Fibroblast of peridontal ligament (primary cell): ENCODE data around the gene FXYD4.
"Not testable (repeated sequence)": the region's sequence is repeated elsewhere in the genome, so short reads cannot be mapped to it uniquely, and the experiment has no call there.

Experiments used
- DNase-seq: peaks from one replicate; pipeline ENCODE4 v3.0.0-alpha.2; 2010; ENCODE audit errors: extremely low read depth

Gene FXYD4, protein sequence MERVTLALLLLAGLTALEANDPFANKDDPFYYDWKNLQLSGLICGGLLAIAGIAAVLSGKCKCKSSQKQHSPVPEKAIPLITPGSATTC

DNA sequence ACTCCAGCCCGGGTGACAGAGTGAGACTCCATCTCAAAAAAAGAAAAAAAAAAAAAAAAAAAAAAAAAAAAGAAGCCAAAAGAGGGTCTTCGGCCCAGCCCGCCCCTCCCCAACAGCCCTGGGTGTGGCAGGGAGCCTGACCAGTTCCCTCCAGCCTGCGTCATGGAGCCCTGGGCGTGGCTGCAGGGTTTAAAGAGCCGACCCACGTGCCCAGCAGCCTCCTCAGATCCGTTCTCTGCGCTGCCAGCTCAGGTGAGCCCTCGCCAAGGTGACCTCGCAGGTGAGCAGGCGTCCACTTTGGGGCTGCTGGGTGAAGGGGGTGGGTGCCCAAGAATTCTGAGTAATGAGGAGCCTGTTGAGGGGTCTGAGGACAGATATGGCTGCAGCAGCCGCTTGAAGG is at the start of gene FXYD4:
FXYD4 (plus strand) TSS at position 219 of the 400 bp plus-strand sequence. CDS start 2,111 bp downstream, outside the sequence.
- no peak for DNase-seq

DNA sequence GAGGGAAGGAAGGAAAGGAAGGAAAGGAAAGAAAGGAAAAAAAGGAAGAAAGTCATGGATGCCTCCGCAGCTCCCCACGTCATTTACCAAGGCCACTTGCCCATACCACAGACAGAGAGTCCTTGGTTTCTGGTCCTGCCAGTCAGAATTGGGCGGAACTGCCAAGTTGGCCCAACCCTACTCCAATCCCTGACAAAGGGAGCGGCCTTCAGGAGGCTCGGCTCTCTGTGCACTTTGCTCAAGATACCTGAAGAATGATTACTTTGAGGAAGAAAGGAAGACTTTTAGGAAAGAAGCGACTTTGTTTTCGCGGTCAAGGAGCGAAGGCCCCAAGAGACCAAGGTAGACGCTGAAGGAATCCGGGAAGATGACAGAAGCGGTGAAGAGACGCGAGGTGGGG is 49.1 kb upstream of the FXYD4 start:
- no peak for DNase-seq

DNA sequence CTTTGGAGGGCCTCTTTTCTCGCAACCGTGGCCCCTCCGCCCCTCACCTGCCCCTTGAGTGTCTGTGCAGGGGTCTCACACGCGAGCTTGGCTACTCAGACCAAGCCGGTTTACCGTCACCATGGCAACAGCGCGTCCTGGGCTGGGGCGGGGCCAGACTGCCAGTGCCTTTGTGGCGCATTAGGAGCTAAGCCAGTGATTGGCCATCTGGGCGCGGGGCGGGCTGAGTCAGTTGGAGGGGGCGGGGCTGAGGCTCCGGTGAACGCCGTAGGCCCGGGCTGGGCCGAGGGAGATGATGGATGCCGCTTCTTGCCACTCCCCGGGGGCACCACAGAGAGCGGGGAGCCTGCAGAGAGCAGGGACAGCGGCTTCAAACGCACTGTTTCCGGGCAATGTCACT is 48.7 kb upstream of the FXYD4 start:
- peak; percentile 37 for DNase-seq

DNA sequence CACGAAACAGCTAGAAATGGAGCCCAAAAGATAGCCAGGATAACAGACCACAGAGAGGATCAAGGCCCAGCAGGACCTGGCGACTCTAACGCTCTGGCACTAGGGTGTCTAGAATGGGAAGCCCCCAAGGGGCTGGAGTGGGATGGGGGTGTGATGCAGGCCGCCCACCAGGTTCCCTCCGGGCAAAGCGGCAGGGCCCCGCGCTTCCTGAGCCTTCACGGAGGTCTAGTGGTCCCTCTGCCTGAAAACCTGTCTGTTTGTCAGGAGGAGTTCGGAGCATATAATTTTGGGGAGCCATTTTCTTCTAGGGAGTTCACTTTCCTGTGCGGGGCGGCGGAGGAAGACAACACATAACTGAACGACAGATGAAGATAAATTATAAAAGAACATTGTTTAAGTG is 48.2 kb upstream of the FXYD4 start:
- no peak for DNase-seq

DNA sequence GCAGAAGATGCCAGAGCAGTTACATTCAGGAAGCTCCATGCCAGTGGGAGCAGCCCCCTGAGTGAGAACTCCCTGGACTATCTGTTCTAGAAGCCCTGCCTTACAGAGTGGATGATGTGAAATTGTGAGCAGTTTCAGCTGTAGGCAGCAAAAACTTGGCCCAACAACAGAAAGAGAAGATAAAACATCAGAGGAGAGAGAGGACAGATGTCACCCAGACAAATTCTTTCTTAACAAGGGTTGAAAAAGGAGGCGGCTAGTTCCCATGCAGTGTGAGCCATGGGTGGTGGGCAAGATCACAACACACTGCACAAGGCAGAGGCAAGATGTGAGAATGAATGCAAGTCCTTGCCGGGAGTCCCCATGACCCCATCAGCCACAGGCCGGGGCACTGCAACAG is 46.6 kb upstream of the FXYD4 start:
- no peak for DNase-seq

DNA sequence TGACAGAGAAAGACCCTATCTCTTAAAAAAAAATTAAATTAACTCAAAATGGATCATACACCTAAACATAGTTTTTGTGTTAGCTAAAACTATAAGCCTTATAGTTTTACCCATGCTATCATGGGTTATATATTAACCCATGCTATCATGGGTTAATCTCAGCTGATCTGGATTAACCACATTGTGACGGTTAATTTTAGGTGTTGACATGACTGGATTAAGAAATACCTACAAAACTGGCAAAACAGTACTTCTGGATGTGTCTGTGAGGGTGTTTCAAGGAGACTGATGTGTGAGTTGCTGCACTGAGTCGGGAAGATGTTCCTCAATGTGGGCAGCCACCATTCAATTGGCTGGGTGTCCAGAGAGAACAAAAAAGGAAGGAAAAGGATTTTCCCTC is 44.3 kb upstream of the FXYD4 start:
- DNase-seq = no peak

DNA sequence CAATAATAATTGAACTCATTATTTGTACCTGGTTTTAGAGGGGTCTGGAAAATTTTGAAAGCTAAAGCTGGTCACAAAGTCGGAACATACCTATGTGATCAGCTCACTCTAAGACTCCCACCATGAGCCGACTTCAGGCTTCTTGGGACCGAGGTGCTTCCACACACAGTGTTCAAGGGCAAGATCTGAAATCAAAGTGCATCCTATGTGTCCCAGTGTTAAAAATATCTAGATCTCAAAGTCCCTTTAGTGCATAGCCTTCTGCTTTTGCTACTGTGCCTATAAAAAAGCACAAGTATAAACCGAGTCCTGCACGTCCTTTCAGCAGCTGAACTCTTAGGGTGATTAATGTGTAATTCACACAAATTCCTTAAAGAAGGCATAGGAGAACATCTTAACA is 43.5 kb upstream of the FXYD4 start:
- DNase-seq = no peak

DNA sequence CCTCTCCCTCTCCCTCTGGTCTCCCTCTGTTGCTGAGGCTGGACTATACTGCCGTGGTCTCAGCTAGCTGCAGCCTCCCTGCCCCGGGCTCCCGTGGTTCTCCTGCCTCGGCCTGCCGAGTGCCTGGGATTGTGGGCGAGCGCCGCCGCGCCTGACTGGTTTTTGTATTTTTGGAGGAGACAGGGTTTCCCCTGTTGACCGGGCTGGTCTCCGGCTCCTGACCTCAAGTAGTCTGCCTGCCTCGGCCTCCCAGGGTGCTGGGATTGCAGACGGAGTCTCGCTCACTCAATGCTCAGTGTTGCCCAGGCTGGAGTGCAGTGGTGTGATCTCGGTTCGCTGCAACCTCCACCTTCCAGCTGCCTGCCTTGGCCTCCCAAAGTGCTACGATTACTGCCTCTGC is 42.6 kb upstream of the FXYD4 start:
- not testable (repeated sequence) for DNase-seq

DNA sequence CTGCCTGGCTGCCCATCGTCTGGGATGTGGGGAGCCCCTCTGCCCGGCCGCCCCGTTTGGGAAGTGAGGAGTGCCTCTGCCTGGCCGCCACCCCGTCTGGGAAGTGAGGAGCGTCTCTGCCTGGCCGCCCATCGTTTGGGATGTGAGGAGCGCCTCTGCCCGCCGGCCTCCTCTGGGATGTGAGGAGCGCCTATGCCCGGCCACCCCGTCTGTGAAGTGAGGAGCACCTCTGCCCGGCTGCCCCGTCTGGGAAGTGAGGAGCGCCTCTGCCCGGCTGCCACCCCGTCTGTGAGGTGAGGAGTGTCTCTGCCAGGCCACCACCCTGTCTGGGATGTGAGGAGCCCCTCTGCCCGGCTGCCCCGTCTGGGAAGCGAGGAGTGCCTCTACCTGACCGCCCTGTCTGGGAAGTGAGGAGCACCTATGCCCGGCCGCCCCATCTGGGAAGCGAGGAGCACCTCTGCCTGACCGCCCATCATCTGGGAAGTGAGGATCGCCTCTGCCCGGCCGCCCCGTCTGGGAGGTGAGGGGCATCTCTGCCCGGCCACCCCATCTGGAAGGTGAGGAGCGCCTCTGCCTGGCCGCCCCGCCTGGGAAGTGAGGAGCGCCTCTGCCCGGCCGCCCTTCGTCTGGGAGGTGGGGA is 42.1 kb upstream of the FXYD4 start:
- DNase-seq = not testable (repeated sequence)

DNA sequence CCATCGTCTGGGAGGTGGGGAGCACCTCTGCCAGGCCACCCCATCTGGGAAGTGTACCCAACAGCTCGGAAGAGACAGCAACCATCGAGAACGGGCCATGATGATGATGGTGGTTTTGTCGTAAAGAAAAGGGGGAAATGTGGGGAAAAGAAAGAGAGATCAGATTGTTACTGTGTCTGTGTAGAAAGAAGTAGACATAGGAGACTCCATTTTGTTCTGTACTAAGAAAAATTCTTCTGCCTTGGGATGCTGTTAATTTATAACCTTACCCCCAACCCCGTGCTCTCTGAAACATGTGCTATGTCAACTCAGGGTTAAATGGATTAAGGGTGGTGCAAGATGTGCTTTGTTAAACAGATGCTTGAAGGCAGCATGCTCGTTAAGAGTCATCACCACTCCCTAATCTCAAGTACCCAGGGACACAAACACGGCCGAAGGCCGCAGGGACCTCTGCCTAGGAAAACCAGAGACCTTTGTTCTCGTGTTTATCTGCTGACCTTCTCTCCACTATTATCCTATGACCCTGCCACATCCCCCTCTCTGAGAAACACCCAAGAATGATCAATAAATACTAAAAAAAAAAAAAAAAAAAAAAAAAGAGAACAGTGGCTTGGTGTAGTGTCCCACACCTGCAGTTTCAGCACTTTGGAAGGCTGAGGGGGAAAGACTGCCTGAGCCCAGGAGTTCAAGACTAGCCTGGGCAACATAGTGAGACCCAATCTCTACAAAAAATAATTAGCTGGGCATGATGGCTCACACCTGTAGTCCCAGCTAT is 41.2 kb upstream of the FXYD4 start:
- not testable (repeated sequence) for DNase-seq

DNA sequence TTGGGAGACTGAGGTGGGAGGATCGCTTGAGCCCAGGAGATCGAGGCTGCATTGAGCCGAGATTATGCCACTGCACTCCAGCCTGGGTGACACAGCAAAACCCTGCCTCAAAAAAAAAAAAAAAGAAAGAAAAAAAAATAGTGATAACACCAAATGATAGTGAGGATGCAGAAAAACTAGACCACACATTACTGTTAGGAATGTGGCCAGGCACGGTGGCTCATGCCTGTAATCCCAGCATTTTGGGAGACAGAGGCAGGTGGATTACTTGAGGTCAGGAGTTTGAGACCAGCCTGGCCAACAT is 40.7 kb upstream of the FXYD4 start:
- not testable (repeated sequence) for DNase-seq

DNA sequence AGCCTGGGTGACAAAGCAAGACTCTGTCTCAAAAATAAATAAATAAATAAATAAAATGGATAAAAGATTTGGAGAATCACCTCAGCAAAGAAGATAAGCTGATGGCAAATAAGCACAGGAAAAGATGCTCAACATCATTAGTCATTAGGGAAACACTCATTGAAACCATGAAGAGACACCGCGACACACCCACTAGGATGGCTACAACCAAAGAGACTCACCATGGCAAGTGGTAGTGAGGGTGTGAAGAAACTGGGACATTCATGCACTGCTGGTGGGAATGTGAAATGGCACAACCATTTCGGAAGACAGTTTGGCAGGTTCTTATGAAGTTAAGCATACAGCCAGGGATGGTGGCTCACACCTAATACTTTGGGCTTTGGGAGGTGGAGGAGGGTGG is 37.8 kb upstream of the FXYD4 start:
- no peak for DNase-seq

DNA sequence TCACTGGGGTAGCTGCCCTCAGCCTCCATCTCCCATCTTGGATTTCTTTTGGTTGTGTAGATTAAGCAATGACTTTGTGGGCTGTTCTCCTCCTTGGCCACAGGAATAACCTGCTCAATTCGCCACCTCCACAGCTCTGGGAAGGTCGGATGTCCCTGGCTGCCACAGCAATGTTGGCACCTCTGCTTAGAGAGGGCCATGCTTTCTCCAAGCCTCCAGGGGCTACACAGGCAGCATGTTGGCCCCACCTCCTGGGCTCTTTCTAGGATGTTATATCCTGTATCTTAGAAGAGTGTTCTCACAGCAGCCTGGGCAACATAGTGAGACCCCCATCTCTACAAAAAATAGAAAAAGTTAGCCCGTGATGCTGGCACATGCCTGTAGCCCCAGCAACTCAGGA is 35.4 kb upstream of the FXYD4 start:
- DNase-seq = no peak

DNA sequence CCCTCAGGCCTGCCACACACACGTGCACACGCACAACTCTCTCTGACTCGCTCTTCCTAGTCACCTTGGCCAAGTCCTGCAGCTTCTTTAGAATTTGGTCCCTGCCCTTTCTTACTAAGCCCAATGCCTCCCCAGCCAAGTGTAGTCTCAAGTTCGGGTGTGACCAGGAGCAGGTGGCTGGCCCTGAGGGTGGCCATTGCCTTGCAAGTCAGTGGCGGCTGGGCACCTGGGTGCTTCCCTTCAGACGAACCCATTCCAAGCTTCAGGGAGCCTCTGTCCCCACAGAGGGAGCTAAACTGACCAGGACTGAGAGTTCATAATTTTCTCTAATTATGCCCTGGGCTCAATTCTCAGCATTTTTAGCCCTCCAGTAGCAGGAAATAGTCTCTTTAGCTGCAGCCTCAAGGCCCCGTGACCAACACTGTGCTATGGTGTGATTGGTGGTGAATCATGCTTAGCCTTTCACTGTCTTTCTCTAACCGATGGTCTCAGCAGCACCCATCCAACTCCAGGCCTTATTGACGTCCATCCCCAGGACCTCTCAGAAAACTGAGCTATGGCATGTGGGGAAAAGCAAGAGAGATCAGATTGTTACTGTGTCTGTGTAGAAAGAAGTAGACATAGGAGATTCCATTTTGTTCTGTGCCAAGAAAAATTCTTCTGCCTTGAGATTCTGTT is 34.7 kb upstream of the FXYD4 start:
- no peak for DNase-seq

DNA sequence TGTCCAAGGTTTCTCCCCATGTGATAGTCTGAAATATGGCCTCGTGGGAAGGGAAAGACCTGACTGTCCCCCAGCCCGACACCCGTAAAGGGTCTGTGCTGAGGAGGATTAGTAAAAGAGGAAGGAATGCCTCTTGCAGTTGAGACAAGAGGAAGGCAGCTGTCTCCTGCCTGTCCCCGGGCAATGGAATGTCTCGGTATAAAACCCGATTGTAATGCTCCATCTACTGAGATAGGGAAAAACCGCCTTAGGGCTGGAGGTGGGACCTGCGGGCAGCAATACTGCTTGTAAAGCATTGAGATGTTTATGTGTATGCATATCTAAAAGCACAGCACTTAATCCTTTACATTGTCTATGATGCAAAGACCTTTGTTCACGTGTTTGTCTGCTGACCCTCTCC is 33.9 kb upstream of the FXYD4 start:
- not testable (repeated sequence) for DNase-seq

DNA sequence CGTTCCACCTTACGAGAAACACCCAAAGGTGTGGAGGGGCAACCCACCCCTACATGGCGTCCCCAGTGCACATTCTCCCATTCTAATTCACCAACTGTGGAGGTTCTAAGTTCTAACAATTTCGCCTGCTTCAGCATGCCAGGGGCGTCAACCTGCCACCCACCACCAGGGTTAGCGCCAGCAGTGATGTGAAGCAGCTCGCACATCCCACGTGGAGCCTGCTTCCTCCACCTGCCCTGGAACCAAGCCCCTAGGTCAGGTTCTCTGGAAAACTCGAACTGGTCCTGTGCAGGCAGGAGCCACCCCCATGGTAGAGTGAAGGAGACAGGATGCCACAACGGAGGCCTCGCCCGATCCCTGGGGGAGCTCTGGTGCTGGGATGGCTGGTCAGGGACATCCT is 33.3 kb upstream of the FXYD4 start:
- DNase-seq = no peak

DNA sequence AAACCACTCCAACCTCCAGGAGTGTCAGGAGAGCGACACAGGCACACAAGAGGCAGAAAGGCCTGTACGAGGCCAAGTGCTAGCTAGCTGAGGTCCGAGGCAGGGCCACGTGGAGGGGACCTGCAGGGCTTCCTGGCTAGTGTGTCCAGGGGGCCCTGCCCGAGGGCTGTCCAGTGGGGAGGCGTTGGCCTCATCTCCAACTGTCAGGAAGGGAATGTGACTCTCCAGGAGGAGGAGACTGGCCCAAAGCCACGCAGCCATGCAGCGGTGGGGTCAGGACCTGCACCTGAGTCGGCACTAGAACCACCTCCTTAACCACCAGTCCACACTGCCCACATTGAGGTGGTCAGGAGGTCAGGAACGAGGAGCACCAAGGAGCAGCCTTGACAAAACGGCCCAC is 32.3 kb upstream of the FXYD4 start:
- no peak for DNase-seq

DNA sequence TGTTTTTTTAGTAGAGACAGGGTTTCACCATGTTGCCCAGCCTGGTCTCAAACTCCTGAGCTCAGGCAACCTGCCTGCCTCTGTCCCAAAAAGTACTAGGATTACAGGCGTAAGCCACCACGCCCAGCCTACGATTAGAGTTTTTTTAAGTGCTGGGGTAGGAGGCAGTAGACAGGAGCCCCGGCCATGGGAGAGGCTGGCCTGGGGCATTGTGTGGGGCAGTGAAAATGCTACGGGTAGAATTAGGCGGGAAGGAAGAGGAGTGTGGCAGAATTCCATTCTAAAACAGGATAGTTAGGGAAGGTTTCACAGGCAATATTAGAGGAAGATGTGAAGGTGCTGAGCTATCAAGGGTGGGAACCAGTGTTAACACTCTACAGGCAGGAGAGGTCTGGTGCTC is 31.3 kb upstream of the FXYD4 start:
- DNase-seq = no peak

DNA sequence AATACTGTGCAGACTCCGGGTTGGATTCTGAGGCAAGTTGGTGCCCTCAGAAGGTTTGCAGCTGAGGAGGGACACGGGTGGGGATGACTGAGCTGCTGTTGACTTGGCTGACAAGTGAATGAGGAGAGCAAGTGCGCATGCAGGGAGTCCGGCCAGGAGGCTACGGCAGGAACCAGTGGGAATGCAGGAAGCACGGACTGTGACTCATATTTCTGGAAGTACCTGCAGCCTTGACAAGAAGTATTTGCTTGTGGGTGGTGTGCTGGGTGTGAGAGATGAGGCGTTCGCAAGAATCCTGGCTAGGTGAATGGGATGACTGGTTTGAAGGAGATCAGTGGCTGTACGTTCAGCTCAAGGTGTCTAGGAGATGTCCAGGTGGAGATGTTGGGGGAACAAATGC is 30.8 kb upstream of the FXYD4 start:
- no peak for DNase-seq

DNA sequence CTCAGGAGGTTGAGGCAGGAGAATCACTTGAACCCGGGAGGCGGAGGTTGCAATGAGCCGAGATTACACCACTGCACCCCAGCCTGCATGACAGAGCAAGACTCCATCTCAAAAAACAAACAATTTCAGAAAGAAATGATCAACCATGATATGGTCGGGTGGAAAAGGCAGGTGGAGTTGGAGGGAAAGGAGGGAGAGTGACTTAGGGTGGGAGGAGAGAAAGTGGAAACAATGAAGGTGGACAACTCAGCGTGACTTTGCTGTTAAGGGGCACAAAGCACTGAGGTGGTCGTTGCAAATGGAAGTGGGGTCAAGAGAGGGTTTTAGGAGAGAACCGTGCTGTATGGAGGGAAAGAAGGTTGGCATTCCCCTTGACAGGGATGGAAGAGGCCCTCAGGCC is 30.0 kb upstream of the FXYD4 start:
- DNase-seq = no peak

DNA sequence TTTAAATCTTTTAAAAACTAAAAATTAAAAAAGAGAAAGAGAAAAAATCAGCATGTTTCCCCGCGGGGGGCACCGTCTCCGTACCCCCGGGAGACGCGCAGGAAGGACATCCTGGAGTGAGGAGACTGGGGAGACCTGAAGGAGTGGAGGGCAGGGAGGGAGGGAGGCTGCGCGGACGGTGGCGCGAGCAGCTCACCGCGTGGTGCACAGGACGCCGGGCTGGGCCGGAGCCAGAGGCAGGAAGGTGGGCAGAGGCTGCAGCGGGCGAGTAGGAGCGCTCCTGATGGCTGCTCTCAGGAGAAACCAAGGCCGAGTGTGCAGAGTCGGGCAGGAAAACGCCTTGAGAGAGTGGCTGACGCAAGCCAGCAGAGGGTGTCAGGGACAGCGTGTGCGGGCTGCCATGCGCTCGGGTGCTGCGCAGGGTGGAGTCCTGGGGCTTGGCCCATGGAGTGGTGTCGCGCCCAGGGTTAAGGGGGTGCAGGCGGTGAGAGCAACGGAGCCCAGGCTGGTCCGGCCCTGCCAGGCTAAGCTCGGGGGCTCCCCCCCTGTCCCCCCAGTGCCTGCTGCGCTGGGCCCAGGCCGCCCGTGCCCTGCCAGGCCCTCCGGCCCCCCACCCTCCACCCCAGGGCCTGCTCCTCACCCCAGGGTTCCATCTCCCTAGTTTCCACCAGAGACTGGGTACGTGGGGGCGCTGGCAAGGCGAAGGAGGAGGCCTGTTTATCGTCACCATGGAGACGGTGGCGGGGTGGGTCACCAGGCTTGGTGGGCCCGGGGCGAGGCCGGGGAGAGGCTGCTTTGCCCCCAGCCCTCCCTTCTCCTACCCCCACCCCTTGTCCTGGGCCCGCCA is 28.9 kb upstream of the FXYD4 start:
- DNase-seq = no peak

DNA sequence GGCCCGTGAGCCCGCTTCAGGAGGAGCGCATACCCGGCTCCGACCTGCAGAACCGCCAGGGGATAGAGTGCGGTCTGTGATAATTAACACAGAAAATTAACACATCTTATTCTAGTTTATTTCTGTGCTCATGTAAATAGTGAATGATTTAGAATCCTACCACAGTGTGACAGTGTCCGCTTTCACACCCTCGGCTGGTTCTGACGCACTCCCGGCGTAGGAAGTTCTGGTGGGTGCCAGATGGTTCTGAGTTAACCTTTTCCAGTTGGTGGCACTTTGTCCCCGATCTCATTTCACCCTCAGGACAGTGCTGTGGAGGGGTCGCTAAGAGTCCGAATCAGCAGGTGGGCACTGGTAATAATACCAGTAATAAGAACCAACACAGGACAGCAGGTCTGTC is 28.3 kb upstream of the FXYD4 start:
- DNase-seq = no peak
